ENCODE data around the gene TOM1L2.
"Not testable (repeated sequence)": the region's sequence is repeated elsewhere in the genome, so short reads cannot be mapped to it uniquely, and the experiment has no call there.

TOM1L2 gene

DNA sequence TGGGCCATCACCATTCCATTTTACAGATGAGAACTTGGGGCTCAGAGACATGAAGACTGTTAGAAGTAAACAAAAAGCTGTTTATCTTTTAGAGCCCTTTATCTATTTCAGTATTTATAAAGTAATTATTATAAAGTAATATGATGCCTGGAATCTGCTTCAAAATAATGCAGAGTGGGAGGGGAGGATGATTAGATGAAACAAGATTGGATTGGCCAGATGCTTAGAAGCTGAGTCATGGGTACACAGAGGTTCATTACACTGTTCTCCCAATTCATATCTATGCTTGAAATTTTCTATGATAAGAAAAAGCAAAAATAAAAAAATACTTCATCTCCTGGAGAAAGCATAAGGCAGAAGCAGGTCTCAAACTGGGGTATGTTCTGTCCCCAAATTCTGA lies 29.4 kb downstream of the TOM1L2 start:
- DNase-seq, result no peak

DNA sequence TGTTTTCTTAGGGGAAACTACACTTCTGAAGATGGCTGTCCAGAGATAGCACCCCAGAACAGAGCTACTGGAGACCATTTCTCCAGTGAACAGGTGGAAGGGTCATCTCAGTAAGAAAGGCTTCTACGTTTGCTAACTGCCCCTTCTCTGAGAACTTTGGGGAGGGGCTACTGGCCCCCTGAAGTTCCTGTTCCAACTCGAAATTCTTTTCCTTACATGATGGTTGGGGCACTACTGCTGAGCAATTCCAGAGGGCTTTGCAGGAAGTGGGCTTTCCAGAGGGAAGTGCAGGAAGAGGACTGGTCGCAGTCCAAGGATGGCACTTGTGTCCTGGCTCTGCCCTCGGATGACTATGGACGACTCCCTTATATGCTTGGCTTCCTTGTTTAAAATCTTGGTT lies 31.2 kb downstream of the TOM1L2 start:
- DNase-seq, result no peak

DNA sequence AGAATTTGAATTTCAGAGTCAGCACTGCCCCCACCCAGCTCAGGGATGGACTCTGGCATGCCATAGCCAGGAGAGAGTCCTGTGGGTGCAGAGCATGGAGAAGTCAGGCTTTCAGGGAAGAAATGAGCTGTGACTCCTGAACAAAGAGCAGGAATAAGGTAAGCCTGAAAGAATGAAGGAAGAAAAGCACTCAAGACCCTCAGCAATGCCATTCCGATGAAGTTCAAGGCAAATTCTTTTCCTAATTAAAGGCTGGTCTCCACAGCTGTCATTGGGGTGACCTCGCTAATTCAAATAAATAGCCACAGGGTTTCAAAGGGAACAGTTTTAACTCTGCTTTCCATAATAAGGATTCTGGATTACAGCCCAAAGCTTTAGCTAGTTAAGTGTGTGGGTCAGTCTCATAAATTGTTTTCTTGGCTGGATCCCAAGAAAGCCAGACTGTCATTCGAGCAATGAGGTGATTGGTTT lies 31.7 kb downstream of the TOM1L2 start:
- DNase-seq, result no peak

DNA sequence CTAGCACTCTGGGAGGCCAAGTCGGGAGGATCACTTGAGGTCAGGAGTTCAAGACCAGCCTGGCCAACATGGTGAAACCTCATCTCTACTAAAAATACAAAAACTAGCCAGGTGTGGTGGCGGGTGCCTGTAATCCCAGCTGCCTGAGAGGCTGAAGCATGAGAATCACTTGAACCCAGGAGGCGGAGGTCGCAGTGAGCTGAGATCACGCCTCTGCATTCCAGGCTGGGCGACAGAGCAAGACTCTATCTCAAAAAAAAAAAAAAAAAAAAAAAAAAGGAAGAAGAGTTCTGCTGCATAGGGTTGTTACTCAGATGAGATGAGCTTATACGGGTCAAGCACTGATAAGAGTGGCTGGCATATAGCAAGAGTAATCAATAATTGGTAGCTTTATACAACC lies 32.3 kb downstream of the TOM1L2 start:
- not testable (repeated sequence) for DNase-seq

DNA sequence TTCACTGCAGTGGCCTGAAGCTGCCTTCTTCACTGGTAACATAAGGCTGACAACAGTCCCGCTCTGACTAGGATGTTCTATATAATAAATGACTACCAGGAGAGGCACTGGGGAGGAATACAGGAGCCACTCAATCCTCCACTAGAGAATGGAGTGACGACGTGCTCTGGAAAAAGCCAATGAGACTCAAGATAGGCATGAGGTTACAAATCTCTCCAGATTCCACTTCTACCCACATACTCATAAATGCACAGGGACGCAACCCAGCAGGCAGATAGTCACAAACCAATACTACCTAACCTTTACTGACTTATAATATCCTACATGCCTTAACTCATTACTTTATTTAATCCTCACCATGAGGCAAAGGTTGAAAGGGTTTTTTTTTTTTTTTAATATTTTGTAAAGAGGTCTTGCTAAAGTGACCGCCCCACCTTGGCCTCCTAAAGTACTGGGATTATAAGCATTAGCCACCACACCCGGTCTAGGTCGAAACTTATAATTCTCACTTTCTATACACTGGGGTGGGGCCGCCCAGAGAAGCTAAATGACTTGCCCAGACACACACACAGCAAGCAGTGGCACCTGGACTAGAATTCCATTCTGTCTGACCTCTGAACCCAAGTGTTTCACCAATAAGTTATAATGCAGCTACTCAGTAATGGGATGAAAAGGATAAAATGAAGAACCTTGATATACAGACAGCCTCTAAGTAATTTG lies 33.7 kb downstream of the TOM1L2 start:
- no peak for DNase-seq

DNA sequence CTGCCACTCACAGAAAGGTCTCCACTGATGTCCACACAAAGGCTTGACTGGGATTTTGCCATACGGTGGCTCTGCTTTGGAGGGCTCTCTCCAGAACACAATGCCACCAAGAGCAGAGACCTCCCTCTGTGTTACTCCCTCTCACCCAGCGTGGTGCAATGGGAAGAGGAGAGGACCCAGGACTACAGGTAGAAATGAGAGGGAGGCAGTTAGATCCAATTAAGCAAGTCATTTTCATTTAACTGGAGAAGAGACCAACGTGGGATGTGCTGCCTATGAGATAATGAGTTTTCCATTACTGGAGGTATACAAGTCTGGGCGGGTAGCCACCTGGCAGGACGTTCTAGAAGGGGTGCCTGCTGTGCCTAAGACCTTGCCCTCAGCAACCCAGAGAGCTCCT lies 34.2 kb downstream of the TOM1L2 start:
- no peak for DNase-seq

DNA sequence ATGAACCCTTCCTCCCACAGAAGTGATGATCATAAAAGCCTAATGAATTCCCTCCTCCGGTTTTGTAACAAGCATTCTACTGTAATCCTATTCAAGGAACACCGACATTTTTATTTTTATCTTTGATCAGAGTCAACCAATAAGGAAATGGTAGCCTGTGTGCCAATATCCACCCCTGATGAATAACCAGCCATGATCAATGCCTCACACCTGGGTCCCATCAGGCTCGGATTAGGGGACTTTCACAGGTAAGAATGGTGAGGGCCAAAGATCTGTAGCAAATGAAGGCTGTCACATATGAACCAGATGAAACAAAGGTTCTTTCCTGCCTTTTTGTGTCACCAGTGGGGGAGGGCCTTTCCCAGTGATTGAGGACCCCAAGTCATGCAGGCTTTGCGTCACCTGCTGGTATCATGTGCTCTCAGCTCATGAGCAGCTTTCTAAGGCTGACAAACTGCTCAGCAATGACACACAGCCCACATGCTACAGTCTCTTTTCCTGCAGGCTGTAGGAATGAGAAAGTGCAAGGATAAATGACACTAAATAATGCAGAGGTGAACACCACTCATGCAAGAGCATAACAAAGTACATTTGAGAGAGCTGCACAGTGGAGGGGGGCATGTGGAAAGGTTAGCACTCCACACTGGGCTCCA lies 34.9 kb downstream of the TOM1L2 start:
- DNase-seq, result no peak

DNA sequence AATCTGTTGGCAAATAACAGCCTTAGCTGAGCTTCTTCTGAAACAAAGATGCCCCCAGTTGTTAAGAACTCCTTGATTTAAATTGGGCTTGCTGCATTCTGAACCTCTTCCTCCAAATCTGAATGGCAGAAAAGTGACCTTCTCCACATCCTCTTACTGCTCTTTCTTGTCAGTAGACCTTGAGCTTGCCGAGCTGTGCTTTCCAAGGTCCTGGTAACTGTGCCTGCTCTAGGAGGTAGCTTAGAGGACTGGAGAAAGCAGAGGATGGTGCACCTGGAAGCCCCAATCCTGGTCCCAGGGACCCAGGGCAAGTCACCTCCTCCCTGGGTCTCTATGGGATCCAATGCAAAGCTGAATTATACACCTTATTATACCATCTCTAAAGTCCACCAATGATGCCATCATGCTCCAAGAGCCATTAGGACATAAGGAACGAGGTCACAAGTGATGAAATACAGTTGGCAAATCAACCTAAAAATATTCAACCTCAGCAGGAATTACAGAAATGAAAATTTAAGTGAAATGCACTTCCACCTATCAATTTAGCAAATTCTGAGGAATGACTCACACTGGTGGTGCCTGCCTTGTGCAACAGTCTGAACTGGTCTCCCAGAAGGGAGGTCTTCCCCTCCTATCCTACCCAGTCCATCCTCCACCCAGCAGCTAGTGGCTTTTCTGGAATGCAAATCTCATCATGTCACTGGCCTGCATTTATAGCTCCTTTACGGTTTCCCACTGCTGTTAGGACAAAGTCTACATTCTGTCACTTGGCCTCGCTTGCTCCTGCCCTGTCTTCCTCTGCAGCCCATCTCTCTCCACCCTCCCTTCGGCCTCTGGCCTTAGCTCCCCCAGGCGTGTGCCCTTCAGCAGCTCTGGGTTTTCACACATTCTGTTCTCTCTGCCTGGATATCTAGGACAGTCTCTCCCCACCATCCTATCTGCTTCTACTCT lies 36.6 kb downstream of the TOM1L2 start:
- no peak for DNase-seq

DNA sequence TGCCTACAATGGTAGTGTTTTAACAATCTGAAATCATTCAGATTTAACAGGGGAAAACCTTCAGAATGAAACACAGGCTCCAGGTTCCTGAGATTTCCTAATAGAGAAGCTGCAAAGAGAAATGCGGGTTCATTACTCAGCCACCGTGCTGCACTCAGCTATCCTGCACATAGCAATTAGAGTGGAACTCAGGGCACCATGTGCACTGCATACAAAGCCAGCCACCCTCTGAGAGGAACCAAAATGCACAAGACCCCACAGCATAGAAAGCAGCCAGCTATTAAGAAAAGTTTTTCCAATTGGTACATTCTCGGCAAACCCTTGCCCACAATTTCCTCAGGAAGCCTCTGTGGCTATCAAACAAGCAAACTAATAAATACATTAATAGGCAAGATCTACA lies 37.4 kb downstream of the TOM1L2 start:
- DNase-seq, result no peak

DNA sequence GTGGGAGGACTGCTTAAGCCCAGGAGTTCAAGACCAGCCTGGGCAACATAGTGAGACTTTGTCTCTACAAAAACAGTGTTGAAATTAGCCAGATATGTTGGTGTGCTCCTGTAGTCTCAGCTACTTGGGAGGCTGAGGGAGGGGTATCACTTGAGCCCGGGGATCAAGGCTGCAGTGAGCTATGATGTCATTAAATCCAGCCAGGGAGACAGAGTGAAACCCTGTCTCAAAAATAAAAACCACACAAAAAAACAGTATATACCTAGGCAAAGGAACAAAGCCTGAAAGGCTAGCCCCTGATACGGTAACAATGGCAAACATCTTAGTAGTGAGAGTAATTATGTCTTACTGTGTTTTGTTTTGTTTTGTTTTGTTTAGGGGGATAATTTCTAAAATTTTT lies 38.0 kb downstream of the TOM1L2 start:
- no peak for DNase-seq

DNA sequence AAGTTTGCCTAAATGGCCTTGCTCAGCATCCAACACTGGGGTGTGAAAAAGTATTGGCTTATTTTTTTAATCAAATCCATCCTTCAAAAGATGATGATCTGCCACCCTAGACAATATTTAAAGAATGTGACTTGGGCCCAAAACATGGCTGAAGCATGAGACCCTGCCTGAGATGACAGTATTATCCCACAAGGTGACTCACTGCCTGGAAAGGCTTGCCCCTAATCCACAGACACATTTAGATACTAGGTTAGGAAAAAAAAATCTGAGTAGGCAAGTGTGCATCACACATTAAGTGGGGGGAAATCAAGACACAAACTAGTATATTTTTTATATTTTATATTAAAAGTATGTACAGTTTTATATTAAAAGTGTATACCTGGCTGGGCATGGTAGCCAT lies 38.4 kb downstream of the TOM1L2 start:
- no peak for DNase-seq

DNA sequence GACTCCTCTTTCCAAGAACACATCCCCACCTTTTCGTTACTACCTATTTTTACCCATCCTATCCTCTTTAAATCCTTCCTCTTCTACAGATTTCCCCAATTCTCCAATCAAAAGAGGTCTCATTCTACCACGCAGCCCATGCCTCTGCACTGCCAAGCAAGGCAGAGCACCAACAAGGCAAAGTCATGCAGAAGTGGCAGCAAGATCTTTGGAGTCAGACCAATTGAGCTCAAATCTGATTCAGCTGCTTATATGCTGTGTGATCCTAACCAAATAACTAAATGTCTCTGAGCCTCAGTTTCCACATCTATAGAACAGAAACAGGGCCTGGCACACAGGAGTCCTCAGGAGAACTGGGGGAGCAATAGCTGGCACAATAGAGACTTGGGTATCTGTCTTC lies 41.0 kb downstream of the TOM1L2 start:
- DNase-seq, result no peak

DNA sequence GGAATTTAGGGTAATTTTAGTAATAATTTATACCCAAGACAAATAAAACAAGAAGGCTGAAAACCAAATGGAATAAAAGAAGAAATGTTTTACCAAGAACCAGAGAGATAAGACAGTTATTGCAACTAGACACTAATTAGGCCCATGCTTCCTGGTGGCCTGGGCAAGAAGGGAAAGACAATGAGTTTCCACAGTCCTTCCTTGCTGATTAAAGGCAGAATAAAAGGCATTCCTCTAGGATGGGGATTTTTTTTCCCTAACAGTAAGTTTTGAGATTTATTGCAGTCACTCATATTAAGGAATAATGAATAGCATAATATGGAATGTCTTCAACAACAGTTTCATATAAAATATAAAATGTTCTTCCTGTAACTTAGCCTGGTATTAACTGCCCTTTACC lies 41.5 kb downstream of the TOM1L2 start:
- DNase-seq, result no peak

DNA sequence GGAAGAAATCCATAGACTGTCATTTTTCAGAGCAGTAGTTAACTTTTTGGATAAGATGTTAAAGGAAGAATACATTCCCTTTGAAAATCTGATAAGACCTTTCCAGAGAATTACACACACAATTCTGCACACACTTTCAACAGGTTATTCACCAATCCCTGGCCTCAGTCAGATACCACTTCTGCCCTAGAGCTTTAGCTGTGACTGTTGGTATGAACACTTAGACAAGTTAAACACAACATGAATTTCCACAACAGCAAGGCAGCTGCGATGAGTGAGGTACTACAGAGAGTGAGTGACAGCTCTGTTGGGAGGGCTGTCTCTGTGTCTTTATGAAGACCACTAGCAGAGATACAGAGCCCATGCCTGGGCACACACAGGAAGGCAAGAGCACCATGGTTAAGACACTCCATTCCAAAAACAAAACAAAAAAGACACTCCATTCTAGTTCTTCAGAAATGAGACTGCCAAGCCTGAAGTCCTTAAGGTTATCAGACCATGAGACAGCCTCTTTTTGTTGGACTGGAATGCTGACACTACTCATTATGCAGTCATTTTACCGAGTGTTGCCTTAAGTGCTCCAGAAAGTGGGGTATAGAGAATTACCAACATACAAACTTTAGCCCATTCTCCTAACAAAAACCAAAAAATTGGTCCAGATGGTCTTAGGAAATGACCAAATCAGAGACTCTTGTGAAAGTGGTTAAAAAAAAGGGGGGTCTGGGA lies 42.4 kb downstream of the TOM1L2 start:
- no peak for DNase-seq

DNA sequence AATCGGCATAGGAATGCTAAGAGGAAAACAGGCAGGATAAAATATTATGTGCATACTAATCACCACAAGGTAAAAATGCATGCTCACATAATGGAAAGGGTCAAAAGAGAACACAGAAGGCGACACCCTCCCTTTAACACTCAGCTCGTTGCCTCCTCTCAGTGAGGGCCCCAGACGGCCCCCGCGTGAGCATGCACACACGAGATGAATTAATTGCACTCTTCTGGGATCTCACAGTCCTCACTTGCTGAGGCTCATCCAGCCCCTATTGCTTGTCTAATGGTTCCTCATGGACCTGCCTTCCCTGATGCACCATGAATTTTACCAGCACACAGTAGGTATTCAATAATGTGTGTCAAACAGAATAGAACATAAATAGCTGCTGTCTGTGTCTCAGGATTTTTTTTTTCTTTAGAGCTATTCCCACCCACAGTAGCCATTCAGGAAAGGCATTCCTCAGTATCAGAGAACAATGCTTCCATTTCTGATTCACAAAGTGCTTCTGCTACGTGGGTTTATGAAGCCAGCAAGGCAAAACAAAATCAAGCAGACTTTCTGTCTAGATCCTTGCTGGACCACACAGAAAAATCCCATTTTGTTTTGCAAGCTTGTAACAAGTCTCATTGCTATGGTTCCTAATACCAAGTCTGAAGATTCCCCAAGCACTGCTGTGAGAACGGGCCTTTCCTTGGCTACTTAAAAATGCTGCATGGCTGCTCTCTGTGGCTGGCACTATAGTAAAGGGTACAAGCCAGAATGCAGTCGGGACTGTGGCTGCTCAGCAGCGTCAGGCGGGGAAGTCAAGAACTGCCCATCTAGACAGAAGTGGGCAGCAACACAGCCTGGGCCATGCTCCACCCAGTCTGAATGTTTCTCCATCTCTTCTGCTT lies 43.6 kb downstream of the TOM1L2 start:
- no peak for DNase-seq

DNA sequence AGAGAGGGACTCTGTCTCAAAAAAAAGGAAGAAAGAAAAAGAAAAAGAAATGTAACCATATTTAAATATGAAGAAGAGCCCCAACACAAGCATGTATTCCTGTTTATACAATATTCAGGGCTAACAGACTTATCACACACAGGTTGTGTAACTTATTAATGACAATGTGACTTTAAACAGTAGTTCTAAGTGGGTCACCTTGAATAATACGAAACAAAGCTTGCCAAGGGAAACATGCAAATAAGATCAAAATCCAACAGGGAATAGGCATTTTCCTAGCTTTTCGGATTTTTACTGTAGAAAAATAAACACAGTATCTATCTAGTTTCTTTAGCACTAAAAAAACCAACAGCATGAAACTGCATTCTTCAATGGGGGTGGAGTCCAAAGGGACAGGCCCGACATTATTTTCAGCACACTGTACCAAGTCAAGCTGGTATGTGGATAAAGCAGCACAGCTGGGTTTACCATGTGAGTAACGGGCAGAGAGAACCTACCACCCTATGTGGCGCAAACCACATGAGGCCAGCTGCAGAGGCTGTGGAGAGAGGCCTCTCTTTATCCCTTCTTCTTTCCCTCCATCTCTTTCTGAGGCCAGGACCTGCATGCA lies 45.3 kb downstream of the TOM1L2 start:
- no peak for DNase-seq

DNA sequence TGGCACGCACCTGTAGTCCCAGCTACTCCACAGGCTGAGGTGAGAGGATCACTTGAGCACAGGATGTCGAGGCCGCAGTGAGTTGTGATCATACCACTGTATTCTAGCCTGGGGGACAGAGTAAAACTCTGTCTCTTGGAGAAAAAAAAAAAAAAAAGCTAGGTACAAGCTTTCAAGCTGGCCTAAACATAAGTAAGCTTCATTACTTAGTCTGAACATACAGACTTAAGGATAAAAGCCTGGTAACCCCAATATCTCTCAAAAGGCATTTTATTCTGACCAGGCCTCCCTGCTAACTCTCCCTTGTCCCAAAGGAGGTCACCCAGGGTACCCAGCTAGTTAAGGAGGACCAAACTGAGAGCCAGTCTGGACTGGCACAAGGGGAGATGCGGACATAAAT lies 46.2 kb downstream of the TOM1L2 start:
- DNase-seq, result no peak

DNA sequence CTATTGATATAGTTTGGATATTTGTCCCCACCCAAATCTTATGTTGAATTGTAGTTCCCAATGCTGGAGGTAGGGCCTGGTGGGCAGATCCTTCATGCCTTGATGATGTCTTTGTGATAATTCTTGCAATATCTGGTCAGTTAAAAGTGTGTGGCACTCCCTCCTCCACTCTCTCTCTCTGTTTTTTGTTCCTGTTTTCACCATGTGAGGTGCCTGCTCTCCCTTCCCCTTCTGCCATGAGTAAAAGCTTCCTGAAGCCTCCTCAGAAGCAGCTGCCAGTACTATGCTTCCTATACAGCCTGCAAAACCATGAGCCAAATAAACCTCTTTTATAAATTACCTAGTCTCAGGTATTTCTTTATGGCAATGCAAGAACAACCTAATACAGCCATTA lies 47.3 kb downstream of the TOM1L2 start:
- DNase-seq, result no peak

DNA sequence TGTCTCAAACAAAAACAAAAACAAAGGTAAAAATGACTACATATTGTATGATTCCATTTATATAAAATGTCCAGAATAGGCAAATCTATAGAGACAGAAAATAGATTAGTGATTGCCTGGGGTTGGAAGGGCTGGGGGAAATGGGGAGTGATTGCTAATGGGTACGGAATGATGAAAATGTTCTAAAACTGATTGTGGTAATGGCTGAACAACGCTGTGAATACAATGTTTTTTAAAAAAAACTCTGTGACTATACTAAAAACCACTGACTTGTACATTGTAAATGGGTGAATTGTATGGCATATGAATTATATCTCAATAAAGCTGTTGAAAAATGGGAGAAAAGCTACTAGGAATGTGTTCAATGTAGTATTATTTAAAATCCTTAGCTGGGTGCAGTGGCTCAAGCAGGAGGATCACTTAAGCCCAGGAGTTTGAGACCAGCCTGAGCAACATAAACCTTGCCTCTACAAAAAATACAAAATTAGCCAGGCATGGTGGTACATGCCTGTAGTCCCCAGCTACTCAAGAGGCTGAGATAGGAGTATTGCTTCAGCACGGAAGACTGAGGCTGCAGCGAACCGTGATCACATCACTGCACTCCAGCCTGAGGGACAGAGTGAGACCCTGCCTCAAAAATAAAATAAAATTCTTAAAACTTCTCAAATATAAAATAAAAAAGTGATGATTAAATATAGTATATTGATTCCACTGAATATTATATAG lies 47.9 kb downstream of the TOM1L2 start:
- DNase-seq, result no peak

DNA sequence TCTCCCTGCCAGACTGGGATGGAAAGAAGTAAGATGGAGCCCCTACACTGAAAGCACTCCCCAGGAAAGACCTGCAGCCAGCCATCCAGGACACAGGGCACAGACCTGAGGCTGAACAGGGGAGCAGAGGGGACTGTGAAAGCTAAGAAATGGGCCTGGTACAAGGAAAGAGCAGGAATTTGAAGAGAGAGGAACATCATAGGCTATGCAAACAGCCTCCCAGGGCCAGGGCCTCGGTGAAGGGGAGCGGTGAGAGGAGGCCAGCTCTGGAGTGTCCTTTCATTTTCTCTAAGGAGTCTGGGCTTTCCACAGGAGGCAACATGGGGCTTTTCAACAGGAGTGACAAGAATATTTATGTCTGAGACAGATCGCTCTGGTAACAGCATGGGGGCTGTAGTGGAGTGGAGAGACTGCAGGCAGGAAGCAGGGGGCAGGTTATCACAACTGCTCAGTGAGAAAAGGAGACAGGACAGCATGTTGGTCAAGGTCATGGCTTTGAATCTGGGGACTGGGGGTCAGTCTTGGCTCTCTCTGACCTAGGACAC lies 50.1 kb downstream of the TOM1L2 start:
- peak; percentile 32 for DNase-seq
